Activated T-cell treated with anti-CD3 and anti-CD28 coated beads, Interleukin-2, amount 50 U/mL, for 48 hours (primary cell): Measurements from ENCODE around the gene CLEC16A.
A peak's percentile ranks its signal among the peaks of the same experiment; 100 is the strongest.

Experiments
- DNase-seq, 2 experiments: peaks; one replicate each; pipeline ENCODE4 v3.0.0-alpha.2; 2020

Gene CLEC16A

DNA sequence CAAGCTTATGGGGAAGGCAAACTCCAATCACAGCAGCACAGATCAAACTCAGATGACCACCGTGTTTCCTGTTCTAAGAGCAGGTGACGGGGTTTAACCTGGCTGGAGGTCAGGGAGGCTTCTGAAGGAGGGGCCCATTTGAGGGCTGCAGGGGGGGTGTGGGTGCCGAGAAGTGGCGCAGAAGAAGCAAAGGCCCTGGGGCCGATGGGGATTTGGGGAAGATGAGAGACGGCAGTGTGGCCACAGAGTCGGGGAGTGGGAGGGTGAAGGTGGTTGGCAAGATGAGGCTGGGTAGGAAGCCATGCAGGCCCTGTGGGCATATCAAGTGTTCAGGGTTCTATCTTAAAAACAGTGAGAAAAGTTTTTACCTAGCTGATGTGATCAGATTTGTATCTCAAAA lies 122.9 kb downstream of the CLEC16A start:
- no peak for DNase-seq

DNA sequence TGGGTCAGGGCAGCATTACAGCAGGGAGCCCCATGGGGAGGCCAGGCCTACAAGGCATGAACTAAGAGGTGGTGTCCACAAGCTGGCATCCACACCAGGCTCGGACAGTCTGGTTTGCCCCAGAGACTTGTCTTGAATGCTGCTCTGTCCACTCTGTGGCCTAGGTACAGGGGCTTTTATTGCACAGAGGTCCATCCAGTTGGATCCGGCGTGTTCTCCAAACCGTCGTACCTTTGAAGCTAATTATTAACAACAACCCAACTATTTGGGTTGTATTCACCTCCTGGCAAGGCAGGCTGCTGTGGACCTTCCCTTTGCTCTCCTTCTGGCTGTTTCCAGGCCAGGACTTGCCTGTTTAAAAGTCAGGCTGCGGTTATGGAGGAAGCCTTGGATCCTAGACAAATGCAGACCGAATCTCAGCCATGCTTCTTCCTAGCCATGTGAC lies 123.4 kb downstream of the CLEC16A start:
- DNase-seq = no peak

GRCh38 chr16:11071829-11072228 lies 127.5 kb downstream of the CLEC16A start:
- peak in 1 of 2 experiments; percentile 39 for DNase-seq

- peak; percentile 38 to 57 for DNase-seq
Observed at GRCh38 chr16:11072420-11073153, 128.2 kb downstream of the CLEC16A start.

DNA sequence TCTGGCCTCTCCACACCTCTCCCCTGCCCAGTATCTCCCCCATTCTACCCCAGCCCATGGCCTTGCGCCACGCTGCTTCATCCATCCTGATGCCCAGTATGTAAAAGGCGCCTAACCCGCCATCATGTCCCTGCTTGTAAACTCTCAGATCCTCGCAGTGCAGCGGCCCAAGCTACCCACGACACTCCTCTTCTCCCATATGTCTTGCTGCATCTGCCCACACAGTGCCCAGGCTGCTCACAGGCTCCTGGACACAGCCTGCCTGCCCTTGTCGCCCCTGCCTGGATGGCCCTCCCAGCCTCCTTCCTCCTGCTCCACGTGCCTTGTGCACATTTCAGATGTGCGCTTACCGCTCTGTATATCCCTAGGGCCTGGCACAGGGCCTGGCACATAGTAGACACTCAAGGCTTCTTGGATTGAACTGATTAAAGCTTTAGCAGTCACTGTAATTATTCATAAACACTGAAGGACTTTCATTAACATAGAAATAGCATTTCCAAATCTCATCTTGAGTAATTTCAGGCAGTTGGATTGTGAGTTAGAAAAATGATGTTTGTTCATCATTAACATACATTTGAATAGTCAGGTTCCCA lies 129.1 kb downstream of the CLEC16A start:
- DNase-seq = no peak

GRCh38 chr16:11074131-11074530 lies 129.8 kb downstream of the CLEC16A start:
- no peak for DNase-seq

DNA sequence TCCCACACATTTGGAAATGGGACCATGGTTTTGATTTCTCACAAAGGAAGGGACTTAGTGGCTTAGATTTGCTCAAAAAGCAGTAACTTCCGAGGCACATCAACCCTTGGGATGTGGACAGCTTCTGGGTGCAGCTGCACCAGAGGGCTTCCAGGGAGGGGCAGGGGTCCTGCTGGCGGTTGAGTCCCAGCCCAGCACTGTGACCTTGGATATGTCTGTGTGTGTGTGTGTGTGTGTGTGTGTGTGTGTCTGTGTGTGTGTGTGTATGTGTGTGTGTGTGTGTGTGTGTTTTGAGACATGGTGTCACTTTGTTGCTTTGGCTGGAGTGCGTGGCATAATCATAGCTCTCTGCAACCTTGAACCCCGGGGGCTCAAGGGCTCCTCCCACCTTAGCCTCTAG lies 130.8 kb downstream of the CLEC16A start:
- DNase-seq = no peak

DNA sequence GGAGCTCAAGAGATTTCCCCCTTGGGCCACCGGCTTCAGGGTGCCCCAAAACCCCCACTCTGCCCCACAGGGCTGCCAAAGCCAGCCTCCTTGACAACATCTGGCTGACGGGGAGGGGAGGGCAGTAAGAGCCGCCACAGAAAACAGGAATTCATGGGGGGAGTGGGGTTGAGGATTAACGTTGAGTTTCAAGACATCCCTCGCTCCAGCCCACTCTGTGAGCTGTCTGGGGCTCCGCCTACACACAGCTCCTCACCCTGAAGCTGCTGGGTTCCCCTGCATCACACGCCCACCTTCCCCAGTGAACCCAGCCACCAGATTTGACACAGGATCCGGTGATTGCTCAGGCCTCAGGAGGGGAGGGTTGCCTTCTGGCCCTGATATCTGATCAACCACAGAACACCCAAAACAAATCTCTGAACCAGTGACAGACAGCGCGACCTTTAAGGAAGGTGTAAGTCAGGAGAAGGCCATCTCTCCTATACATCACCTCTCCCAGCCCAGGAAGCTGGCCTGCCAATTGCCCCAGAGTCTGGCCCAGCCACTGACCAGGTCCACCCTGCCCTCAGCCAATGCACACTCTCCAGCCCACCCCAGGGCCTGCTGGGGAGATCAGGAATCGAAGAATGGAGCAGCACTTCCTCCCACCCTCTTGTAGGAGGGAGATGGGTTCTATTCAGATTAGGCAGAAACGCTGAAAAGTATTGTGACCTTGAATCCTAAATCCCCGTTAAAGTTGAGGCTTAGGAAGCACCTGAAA lies 132.1 kb downstream of the CLEC16A start:
- DNase-seq = peak; percentile 85 to 87

DNA sequence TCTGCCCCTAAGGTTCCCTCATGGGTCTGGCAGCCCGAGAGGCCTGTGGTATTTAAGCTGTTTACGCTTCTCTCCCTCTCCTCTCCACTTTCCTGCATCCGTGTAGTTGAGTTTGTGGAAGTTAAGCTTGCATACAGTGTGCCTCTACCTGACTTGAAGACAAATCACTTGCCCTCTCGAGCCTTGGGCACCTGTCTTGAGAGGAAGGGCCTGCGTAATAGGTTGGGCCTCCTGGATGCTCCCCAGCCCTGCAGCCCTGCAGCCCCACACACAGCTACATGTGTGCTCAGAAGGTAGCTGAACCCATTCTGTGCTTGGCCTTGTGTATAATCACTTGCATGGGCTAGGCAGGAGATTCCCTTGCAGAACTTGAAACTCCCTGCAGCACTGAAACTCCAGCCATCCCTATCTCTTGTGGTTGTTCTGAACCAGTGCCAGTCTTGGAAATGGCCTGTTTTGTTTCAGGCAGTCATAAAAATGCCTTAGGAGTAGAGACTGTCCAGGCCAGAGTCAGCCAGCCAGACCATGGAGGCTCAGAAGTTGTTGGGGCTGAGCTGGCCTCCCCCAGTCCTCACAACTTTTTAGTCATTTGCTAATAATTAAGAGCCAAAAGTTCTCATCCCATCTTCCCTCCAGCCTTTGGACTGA lies 134.6 kb downstream of the CLEC16A start:
- no peak for DNase-seq

DNA sequence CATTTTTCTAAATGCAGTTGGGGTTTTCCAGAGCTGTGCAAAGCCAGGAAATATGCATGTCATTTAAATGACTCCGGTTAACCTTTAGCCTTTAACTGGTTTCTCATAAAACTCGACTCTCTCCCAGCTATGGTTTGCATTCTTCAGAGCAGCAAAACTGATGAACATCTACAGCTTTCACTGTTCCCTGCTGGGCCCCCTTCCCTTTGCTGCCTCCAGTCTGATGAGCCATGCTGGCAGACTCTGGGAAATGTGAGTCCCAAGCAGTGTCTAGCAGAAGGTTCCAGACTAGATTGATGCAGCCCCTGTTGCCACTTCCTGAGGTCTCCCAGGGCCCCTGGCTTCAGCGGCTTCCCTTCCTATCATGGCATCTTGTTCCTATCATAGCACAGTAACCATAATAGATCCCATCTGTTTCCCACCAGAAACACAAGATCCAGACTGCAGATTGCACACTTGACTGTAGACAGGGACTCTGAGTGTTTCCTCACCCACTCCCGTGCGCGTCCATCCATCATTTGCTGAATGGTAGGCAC lies 135.4 kb downstream of the CLEC16A start:
- peak; percentile 53 to 58 for DNase-seq

- peak; percentile 45 to 49 for DNase-seq
Observed at GRCh38 chr16:11080327-11080967, 136.1 kb downstream of the CLEC16A start.

DNA sequence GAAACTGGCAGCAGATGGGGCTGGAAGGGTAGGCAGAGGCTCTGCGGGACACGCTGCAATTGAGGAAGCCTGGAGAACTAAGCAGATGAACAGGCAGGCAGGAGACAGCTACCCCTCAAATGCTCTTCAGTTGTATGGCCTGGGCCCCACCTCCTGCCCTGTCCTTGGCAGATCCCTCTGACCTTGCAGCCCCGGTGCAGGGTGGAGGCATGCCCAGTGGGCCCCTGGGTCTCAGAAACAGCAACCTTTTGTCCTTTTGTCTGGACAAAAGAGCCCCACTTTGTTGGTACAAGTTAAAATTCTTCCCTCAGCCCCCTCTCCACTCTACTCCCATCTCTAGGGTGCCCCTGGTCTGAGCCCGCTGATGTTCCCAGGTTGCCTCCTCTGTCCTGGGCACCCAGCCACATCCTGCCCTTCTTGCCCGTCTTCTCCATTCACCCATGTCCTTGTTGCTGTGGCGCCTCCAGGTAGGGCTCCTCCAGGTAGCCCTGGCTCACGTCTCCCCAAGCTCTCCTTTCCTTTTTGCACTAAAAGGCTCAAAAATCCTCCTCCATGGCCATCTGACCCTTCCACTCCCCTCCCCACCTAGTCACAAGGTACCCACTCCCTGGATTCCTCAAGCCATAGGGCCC lies 136.8 kb downstream of the CLEC16A start:
- DNase-seq = no peak

DNA sequence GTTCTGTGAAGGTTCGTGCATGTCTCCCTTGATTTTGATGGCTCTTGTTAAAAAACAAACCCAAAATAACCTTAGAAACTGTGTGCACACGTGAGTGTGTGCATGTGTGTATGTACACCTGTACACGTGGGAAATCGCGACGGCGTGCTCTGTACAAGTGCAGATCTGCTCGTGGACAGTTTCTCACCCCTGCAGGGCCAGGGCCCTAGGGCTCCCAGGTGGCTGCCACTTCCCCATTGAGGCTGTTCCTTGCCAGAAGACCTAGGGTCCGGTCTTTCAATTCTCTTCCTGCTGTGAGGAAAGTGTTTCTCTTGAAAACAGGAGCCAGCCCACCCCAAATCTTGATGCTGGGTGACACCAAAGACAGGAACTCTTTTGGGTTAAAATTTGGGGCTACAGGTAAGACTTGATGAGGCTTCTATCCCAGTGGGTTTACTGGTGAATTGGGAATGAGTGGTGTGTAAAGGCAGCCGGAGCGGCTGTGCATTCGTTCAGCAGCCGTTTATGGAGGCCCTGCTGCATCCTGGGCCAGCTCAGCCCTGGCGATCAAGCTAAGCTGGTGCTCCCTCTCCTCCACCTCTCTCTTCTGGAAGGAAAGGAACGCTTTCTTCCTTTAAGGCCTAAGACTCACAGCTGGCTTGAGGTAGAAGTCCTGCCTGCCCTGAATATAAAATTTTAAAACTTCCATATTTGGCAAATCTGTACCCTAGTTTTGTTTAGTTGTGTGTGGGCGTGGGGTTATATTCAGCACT lies 137.9 kb downstream of the CLEC16A start:
- no peak for DNase-seq

DNA sequence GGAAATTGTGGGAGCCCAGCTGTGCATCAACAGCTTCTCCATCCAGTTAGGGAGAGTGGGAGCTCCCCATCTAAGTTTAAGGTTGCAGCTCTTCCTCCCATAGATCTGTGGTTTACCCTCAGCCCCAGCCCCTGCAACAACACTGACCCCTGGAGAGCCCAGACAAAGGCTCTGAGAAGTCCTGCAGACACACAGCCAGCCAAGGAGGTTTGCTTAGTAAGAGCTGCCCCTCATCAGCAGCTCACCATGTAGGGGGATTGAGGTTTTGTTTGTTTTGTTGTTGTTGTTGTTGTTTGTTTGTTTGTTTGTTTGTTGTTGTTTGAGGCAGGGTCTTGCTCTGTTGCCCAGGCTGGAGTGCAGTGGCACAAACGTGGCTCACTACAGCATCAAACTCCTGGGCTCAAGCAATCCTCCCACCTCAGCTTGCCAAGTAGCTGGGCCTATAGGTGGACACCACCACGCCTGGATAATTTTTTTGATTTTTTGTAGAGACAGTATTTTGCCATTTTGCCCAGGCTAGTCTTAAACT lies 138.6 kb downstream of the CLEC16A start:
- DNase-seq = no peak

DNA sequence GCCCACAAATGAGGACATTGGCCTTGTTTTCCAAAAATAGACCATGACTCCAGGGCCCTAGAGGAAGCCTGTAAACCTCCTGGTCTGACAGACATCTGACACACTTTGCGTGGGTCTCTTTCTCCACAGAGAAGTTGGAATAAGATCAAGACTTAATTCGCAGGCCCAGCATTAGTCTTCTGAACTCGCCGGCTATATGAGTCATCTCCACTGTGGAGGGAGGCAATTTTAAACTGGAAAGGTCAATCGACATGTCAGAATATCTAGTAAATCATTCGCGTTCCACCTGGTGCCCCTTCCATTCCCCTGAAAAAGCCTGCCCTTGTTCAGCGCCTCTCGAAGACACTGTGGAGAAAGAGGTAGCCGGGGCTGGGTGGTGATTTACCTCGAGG lies 140.1 kb downstream of the CLEC16A start:
- DNase-seq = no peak

DNA sequence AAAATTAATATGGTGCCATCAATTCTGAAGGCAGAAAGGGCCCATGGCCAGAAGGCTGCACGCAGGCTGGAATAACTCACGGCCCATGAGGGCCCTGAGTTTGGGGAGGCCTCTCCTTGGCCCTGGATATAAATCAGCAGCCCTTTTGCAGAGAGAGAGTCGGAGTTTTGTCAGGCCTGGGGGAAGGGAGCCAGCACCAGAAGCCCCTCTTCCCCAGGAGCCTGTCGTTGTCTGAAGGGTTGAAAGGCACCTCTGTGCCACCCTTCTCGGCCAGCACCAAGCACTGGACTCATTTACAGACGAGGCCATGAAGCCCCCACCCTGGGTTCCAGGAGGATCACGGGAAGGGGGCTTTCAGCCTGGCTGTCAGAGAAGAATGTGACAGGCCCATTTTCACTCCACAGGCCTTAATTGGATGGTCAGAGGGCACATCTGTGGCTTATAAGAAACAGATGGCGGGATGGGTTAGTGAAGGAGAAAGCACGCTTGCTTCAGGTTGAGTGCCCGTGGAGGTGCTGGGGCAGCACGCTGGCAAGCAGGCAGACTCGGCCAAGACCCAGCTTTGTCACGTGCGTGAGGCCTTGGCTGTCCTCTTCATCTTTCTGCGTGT lies 140.6 kb downstream of the CLEC16A start:
- DNase-seq = no peak

- no peak for DNase-seq
Observed at GRCh38 chr16:11085916-11086315, 141.6 kb downstream of the CLEC16A start.

DNA sequence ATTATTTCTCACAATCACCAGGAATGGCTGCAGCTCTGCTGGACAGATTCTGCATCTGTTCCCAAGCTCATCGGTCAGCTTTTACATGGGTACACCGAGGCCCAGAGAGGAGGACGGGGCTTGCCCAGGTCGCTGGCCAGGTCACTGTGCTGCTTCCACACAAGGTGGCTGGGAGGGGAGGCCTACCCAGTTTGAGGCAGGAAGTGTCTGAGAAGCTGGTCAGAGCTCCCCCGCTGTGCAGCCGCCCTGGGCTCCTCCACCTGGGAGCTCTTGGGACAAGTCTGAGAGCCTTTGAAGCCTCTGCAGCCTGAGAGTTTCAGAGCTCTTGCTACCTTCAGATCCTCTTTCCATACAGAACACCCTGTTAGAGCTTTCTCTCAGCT lies 143.3 kb downstream of the CLEC16A start:
- no peak for DNase-seq

DNA sequence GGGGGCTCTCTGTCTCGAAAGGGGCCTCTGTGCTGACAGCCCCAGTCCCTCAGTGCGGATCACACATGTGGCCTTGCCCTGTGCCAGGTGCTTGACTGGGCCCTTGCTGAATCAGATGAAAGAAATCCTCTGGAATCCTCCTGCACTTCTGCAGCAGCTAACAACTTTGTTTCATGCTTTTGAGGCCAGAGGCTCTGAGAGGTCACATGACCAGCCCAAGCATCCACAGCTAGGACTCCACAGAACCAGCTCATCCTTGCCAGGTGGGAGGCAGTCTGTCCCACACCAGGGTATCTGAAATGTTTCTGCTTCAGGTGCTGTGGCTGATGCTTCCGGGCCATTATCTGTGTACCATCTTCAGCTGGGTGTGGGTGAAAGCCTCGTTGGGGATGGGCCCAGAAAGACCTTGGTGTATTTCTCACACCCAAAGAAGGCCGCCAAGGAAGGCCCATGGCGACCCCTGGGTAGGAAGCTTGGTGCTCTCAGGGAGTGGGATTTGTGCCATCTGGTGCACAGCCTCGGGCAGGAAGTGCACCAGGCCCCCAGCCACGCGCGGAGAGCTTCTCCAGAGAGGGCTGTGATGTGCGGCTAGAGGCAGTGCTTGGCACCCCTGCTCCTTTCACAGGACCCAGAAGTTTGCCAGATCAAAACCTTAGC lies 143.8 kb downstream of the CLEC16A start:
- DNase-seq = peak in 1 of 2 experiments; percentile 71

GRCh38 chr16:11088831-11089230 lies 144.5 kb downstream of the CLEC16A start:
- DNase-seq = no peak
